A549 (cell line): ENCODE results near the gene HSH2D. TPM values are rescaled to one million over a fixed set of nuclear protein-coding genes. Genes with fewer than 3 reads are reported as not detected.

Experiments used
- ATAC-seq, 2 experiments: fragments of 200-7000 bp in 1 of 2; fragments of >200 bp in 1 of 2; cut with Nextera tagmentation in 1 of 2; cut with Tn5 transposase in 1 of 2; 3 replicates each; pipeline versions ENCODE4 v1.8.0 to v1.9.1; 2018 to 2020; ENCODE audit warnings: mild to moderate bottlenecking in 1 of 2, moderate library complexity in 1 of 2
- CTCF ChIA-PET: fragments of 300-600 bp; sonication (Branson Sonifier 250); formaldehyde crosslinking; extraction: SDS; loops from one replicate; lab custom pipeline; 2021; ENCODE audit warnings: antibody characterized with exemption, inconsistent platforms; lab: Yijun Ruan, JAX
- POLR2A ChIA-PET: fragments of 350-600 bp; formaldehyde crosslinking; extraction: SDS; loops from one replicate; lab custom pipeline; 2021; ENCODE audit warnings: antibody characterized with exemption, inconsistent platforms; lab: Yijun Ruan, JAX
- DNase-seq, 2 experiments: peaks; one replicate each; pipeline versions ENCODE4 v3.0.0 to v3.0.0-alpha.2; 2011 to 2016; ENCODE audit warnings: low read depth in 1 of 2, low spot score in 1 of 2
- FAIRE-seq: peaks from 2 replicates; lab custom pipeline; 2011; peaks lifted over from hg19 to GRCh38; lab: Jason Lieb, UNC
- H3K27ac ChIP-seq, 2 experiments: fragments of >200 bp; sonication (Bioruptor Twin); formaldehyde crosslinking; 3 replicates each; pipeline ENCODE4 v1.5.1; 2016 to 2017
- H3K4me1 ChIP-seq: fragments of >200 bp; sonication (Bioruptor Twin); formaldehyde crosslinking; 3 replicates; pipeline ENCODE4 v1.6.1; 2016
- H3K4me2 ChIP-seq: fragments of >200 bp; sonication (Bioruptor Twin); formaldehyde crosslinking; 3 replicates; pipeline ENCODE4 v1.6.1; 2016
- H3K4me3 ChIP-seq: fragments of >200 bp; sonication (Bioruptor Twin); formaldehyde crosslinking; 3 replicates; pipeline ENCODE4 v1.5.1; 2016
- H3K9me3 ChIP-seq: fragments of >200 bp; sonication (Bioruptor Twin); formaldehyde crosslinking; 3 replicates; pipeline ENCODE4 v1.6.1; 2016
- CBX2 ChIP-seq: fragments of 200-600 bp; sonication (generic); IDR thresholded peaks from 2 replicates; pipeline ENCODE4 v1.6.1; 2016; ENCODE audit warnings: low read depth, mild to moderate bottlenecking, borderline replicate concordance
- CEBPB ChIP-seq, 2 experiments: fragments of >200 bp in 1 of 2; sonication (Bioruptor Twin) in 1 of 2; formaldehyde crosslinking in 1 of 2; IDR thresholded peaks; 2 replicates each; pipeline ENCODE4 v1.6.1; 2012 to 2016
- CHD2 ChIP-seq: fragments of 150-350 bp; IDR thresholded peaks from 2 replicates; pipeline ENCODE4 v1.6.1; 2014; ENCODE audit warnings: low read length; ENCODE audit not compliant: partially characterized antibody
- EHMT2 ChIP-seq: fragments of 200-600 bp; sonication (generic); IDR thresholded peaks from 2 replicates; pipeline ENCODE4 v1.6.1; 2016; ENCODE audit warnings: antibody characterized with exemption, low read depth, mild to moderate bottlenecking, moderate library complexity
- ESRRA ChIP-seq: fragments of 150-350 bp; IDR thresholded peaks from 2 replicates; pipeline ENCODE4 v1.6.1; 2014; ENCODE audit warnings: mild to moderate bottlenecking, low read length, borderline replicate concordance
- FOSL2 ChIP-seq, 2 experiments: fragments of 450-650 bp in 1 of 2; fragments of >200 bp in 1 of 2; sonication (Bioruptor Twin) in 1 of 2; formaldehyde crosslinking; IDR thresholded peaks; 2 replicates each; pipeline versions ENCODE4 v1.5.0 to v1.6.1; 2016 to 2020; ENCODE audit warnings: mild to moderate bottlenecking in 1 of 2, moderate library complexity in 1 of 2
- HDAC2 ChIP-seq: fragments of 200-600 bp; sonication (generic); IDR thresholded peaks from 2 replicates; pipeline ENCODE4 v1.6.1; 2016
- HOXB13 ChIP-seq: fragments of 250-450 bp; sonication (Bioruptor Pico); IDR thresholded peaks from 2 replicates; pipeline ENCODE4 v1.5.0; 2020; ENCODE audit warnings: low read depth, mild to moderate bottlenecking, moderate library complexity
- JUN ChIP-seq, 2 experiments: fragments of >200 bp; sonication (Bioruptor Twin); formaldehyde crosslinking; IDR thresholded peaks; 2 replicates in 1 of 2; 3 replicates in 1 of 2; pipeline ENCODE4 v1.6.1; 2016 to 2017
- JUNB ChIP-seq: fragments of >200 bp; sonication (Bioruptor Twin); formaldehyde crosslinking; IDR thresholded peaks from 2 replicates; pipeline ENCODE4 v1.6.1; 2016
- KDM5A ChIP-seq: fragments of 200-600 bp; sonication (generic); IDR thresholded peaks from 2 replicates; pipeline ENCODE4 v1.6.1; 2016; ENCODE audit warnings: antibody characterized with exemption, mild to moderate bottlenecking
- MAX ChIP-seq: IDR thresholded peaks from 2 replicates; pipeline ENCODE4 v1.6.1; 2012
- NFE2L2 ChIP-seq: fragments of 150-350 bp; conservative IDR thresholded peaks from 2 replicates; pipeline ENCODE4 v1.6.1; 2014; ENCODE audit warnings: low read length
- POLR2A ChIP-seq: IDR thresholded peaks from 2 replicates; pipeline ENCODE4 v1.6.1; 2012; ENCODE audit warnings: mild to moderate bottlenecking, low read length
- POLR2AphosphoS2 ChIP-seq: conservative IDR thresholded peaks from 2 replicates; pipeline ENCODE4 v1.6.1; 2012; ENCODE audit warnings: low read length, improper control_type of control experiment, inconsistent platforms
- REST ChIP-seq: fragments of 200-600 bp; sonication (generic); IDR thresholded peaks from 2 replicates; pipeline ENCODE4 v1.6.1; 2016; ENCODE audit warnings: antibody characterized with exemption, mild to moderate bottlenecking, moderate library complexity
- SMC3 ChIP-seq: fragments of >200 bp; sonication (Bioruptor Twin); formaldehyde crosslinking; IDR thresholded peaks from 3 replicates; pipeline ENCODE4 v1.6.1; 2018; ENCODE audit warnings: inconsistent platforms
- TFCP2L1 ChIP-seq: fragments of 250-450 bp; sonication (Bioruptor Pico); IDR thresholded peaks from 2 replicates; pipeline ENCODE4 v1.5.0; 2021; ENCODE audit warnings: mild to moderate bottlenecking
- ZNF302 ChIP-seq: fragments of 250-450 bp; sonication (Bioruptor Pico); IDR thresholded peaks from 2 replicates; pipeline ENCODE4 v1.9.0; 2021; ENCODE audit warnings: inconsistent platforms, mild to moderate bottlenecking, moderate library complexity
- ZSCAN20 ChIP-seq: fragments of 250-450 bp; sonication (Bioruptor Pico); IDR thresholded peaks from 2 replicates; pipeline ENCODE4 v1.8.0; 2022; ENCODE audit warnings: mild to moderate bottlenecking, moderate library complexity
- WGBS: methylation state at CpG from one replicate; pipeline ENCODE4 v1.1.6; 2017; ENCODE audit errors: missing lambda C conversion rate; 5-methylcytosine and 5-hydroxymethylcytosine counted together
- polyA plus RNA-seq, 4 experiments: library from polyadenylated mRNA; depleted of rRNA in 3 of 4; stranded (reverse); fragments of >200 nt; fragmentation: RNase III in 1 of 4; extraction: RNeasy Plus Mini Kit Qiagen cat#74134 plus additional on column Dnase treatment in 1 of 4; gene quantifications; 2 replicates in 3 of 4; 3 replicates in 1 of 4; pipeline ENCODE4 v1.2.3, GENCODE V29; 2011 to 2017
- TF ChIP-seq, protein P1 (sequence below): fragments of >200 bp; sonication (Bioruptor Twin); formaldehyde crosslinking; IDR thresholded peaks from 3 replicates; pipeline ENCODE4 v1.6.1; 2016

Gene HSH2D
- polyA plus RNA-seq, 2 of the 4 experiments (the other 2 are of a cell fraction): 0.05 TPM; not detected in 1

DNA sequence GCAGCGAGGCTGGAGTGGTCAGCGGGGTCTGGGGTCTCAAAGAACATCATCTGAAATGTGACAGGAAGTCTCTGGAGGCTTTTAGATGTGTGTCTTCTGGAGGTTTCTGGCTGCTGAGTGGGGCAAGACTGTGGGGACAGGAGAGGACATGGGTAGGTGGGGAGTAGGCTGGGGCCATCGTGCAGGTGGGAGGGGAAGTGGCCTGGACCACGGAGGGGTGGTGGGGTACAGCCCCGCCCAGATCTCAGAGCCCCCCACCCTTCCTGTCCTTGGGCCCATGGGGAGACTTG, 60.5 kb downstream of the HSH2D start:
- DNase-seq: no peak
- no peak overlapping the region for H3K27ac ChIP-seq
- TF ChIP-seq CHD2: no peak
- TF ChIP-seq POLR2AphosphoS2: no peak
- TF ChIP-seq KDM5A: no peak
- TF ChIP-seq NFE2L2: no peak
- no peak for TF ChIP-seq FOSL2 (IDR thresholded peaks at IDR 0.05)
- no peak for TF ChIP-seq FOSL2 (CRISPR knock-in tag; IDR thresholded peaks at IDR 0.05)
- no peak for TF ChIP-seq CEBPB (IDR thresholded peaks at IDR 0.05)
- no peak for TF ChIP-seq MAX
- TF ChIP-seq ZNF302: no peak
- TF ChIP-seq REST: no peak
- no peak for TF ChIP-seq EHMT2
- TF ChIP-seq HDAC2: no peak
- no peak for TF ChIP-seq CBX2
- TF ChIP-seq JUN (IDR thresholded peaks at IDR 0.05): no peak
- TF ChIP-seq SMC3: no peak
- TF ChIP-seq, protein P1, sequence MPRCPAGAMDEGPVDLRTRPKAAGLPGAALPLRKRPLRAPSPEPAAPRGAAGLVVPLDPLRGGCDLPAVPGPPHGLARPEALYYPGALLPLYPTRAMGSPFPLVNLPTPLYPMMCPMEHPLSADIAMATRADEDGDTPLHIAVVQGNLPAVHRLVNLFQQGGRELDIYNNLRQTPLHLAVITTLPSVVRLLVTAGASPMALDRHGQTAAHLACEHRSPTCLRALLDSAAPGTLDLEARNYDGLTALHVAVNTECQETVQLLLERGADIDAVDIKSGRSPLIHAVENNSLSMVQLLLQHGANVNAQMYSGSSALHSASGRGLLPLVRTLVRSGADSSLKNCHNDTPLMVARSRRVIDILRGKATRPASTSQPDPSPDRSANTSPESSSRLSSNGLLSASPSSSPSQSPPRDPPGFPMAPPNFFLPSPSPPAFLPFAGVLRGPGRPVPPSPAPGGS: no peak
- TF ChIP-seq ZSCAN20 (CRISPR knock-in tag): no peak
- TF ChIP-seq JUNB: no peak
- no peak for TF ChIP-seq POLR2A
- TF ChIP-seq HOXB13 (CRISPR knock-in tag): no peak
- H3K9me3 ChIP-seq: no peaks in the 10 kb centered on the region
- WGBS: 87% methylated on average over 3 of the region's 5 CpGs
- no peak for ATAC-seq
- no peak overlapping the region for H3K4me3 ChIP-seq
- ChIA-PET POLR2A (no interaction called here), CTCF (no interaction called here)
- H3K4me1 ChIP-seq: peaks cover 13% of the 10 kb centered on the region
- no peak overlapping the region for H3K4me2 ChIP-seq
- no peak for FAIRE-seq

DNA sequence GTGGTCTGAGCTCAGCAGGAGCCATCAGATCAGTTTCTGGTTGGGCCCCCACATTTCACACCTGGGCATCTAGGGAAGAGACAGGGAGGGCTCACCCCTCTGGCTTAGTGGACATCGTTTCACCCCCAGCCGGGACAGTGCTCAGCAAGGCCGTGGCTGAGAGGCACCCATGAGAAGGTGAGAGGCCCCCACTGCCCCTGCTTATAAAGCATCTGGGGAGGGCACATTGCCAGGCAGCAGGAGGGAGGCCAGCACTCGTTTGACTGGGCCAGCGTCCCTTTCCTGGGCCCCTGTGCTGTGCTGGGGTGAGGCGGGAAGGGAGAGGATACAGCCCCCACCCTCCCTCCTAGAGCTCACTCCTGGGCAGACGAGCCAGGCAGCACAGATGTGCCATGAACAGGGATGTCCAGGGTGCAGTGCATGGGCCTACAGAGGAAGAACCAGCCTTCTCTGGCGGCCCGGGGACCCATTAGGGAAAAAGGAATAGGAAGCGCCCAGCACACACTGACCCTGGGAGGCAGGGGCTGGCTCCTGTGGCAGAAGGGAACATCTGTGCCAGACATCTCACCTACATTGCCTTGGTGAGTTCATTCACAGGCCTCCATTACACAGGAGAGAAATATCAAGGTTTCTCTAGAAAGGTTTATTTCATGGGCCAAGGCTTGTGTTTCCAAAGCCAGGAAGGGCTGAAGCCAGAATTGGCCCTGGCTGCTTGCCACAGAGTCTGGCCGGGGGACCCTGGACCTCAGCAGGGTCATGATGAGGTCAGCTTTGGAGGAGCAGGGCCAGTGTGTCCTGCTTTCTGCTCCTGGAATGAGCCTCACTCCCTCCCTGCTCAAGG, 61.9 kb downstream of the HSH2D start:
- H3K9me3 ChIP-seq: no peaks in the 10 kb centered on the region
- H3K27ac ChIP-seq: no peak overlapping the region
- no peak for FAIRE-seq
- H3K4me2 ChIP-seq: no peak overlapping the region
- no peak for ATAC-seq
- no peak for DNase-seq
- WGBS: 93% methylated on average over 6 of the region's 11 CpGs
- TF ChIP-seq ESRRA (no peak), FOSL2 (IDR thresholded peaks at IDR 0.05) (no peak), FOSL2 (CRISPR knock-in tag; IDR thresholded peaks at IDR 0.05) (no peak), TFCP2L1 (CRISPR knock-in tag) (no peak), ZSCAN20 (CRISPR knock-in tag) (no peak)
- POLR2A ChIA-PET: no interaction called here
- CTCF ChIA-PET: interaction anchor here (0.6 kb wide), 1 partner anchor 24 kb away, joined by 3 read pairs; no protein-coding TSS in a partner anchor
- H3K4me1 ChIP-seq: no peaks in the 10 kb centered on the region
- H3K4me3 ChIP-seq: no peak overlapping the region
